Measurements from ENCODE around the gene JARID2. TPM values are rescaled to one million over a fixed set of nuclear protein-coding genes. Genes with fewer than 3 reads are reported as not detected.

JARID2 gene
- total and polyA plus RNA-seq, 2 of the 13 experiments (the other 11 are each of a cell fraction or from before 2014, with no cell fraction given): 7.5 to 10.3 TPM

DNA sequence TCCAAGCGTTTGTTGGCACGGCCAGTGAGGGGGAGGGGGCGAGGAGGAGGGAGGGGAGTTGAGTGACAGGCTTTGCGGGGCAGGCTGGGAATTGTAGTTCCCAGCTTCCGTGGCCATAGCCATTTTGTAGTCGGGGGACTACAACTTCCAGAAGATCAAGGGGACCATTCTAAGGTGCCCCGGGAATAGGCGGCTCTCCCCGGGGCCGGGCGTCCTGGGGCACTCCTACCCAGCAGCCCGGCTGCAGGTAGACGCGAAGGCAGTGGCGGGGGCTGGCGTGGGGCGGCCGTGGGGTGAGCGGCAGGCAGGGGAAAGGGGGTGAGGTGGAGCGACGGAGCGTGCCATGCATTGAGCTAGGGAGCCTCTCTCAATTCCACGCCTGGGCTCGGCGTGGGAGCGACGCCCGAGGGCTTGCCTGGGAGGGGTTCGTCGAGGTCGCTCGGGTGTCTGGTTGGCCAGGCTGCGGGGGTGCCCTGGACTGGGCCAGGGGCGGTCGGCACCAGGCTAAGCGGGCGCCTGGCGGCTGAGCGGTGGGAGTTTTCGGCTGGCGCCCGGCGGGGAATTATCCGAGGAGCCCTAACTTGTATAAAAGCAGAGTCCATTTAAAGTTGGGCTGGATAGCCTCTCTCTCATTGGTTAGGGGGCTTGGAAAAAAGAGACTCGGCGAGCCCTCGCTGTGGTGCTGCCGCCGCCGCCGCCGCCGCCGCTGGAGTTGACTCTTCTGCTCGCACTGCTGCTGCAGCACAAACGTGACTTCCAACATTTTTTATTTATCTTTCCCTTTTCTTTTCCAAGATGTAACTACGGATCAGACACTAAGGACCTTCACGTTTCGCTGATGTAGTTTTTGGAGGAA lies at the start of gene JARID2 (continued):
- TF ChIP-seq, protein P1, sequence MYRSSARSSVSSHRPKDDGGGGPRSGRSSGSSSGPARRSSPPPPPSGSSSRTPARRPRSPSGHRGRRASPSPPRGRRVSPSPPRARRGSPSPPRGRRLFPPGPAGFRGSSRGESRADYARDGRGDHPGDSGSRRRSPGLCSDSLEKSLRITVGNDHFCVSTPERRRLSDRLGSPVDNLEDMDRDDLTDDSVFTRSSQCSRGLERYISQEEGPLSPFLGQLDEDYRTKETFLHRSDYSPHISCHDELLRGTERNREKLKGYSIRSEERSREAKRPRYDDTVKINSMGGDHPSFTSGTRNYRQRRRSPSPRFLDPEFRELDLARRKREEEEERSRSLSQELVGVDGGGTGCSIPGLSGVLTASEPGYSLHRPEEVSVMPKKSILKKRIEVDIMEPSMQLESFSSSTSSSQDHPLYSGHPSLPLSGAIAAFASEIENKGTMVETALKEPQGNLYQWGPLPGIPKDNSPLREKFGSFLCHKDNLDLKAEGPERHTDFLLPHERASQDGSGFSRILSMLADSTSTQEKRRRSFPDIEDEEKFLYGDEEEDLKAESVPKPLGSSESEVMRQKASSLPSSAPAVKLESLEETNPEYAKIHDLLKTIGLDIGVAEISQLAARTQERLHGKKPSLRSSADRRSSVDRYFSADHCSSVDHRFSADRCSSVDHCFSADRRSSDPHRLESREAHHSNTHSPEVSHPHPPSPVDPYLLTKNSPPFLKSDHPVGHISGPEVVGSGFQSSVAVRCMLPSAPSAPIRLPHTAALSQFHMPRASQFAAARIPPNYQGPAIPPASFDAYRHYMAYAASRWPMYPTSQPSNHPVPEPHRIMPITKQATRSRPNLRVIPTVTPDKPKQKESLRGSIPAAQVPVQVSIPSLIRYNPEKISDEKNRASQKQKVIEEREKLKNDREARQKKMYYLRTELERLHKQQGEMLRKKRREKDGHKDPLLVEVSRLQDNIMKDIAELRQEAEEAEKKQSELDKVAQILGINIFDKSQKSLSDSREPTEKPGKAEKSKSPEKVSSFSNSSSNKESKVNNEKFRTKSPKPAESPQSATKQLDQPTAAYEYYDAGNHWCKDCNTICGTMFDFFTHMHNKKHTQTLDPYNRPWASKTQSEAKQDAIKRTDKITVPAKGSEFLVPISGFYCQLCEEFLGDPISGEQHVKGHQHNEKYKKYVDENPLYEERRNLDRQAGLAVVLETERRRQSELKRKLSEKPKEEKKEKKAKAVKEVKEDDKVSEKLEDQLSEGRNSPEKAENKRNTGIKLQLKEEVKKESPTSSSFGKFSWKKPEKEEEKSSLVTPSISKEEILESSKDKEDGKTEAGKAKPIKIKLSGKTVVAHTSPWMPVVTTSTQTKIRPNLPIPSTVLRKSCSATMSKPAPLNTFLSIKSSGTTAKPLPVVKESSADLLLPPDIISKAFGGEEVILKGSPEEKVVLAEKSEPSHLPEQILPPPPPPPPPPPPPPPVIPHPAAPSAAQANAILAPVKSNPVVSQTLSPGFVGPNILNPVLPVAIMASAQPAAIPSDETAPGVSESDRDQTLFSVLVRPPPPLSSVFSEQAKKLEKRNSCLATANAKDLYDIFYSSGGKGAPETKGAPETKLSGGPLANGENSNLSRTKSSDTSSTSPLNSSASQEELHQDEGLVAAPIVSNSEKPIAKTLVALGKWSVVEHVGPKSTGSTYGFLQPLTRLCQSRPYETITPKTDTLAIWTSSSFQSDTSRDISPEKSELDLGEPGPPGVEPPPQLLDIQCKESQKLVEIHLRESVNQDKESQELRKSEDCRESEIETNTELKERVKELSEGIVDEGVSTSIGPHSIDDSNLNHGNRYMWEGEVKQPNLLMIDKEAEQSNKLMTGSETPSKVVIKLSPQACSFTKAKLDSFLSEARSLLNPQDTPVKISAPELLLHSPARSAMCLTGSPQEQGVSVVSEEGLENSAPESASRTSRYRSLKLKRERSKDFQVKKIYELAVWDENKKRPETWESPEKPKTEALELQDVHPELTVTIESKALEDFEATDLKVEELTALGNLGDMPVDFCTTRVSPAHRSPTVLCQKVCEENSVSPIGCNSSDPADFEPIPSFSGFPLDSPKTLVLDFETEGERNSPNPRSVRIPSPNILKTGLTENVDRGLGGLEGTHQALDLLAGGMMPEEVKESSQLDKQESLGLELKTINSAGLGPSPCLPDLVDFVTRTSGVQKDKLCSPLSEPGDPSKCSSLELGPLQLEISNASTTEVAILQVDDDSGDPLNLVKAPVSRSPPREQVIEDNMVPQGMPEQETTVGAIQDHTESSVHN (CRISPR knock-in tag; IDR thresholded peaks at IDR 0.05): peak; percentile 65; the same call in 1 of the 2 replicates
- TF ChIP-seq ZSCAN21 (CRISPR knock-in tag; IDR thresholded peaks at IDR 0.05; ENCODE audit: borderline replicate concordance) (peak; percentile 51; the same call in 1 of the 2 replicates), DNMT3B (CRISPR knock-in tag; conservative IDR thresholded peaks at IDR 0.05) (peak; percentile 87; the same call in 1 of the 2 replicates), EED (CRISPR knock-in tag; IDR thresholded peaks at IDR 0.05) (0 out of 2 replicates have a peak, but pooled peaks have one; percentile 60), SAP130 (CRISPR knock-in tag; IDR thresholded peaks at IDR 0.05; ENCODE audit: low read depth) (peak; percentile 81), BRD4 (CRISPR knock-in tag; IDR thresholded peaks at IDR 0.05) (peak; percentile 21; the same call in 1 of the 2 replicates), TBL1XR1 (IDR thresholded peaks at IDR 0.05; ENCODE audit: borderline replicate concordance, low read length, partially characterized antibody) (no peak), STAG1 (CRISPR knock-in tag; IDR thresholded peaks at IDR 0.05) (no peak; the same call in 1 of the 2 replicates), ZNF333 (CRISPR knock-in tag; IDR thresholded peaks at IDR 0.05; ENCODE audit: borderline replicate concordance) (no peak)
- TF ChIP-seq, protein P2, sequence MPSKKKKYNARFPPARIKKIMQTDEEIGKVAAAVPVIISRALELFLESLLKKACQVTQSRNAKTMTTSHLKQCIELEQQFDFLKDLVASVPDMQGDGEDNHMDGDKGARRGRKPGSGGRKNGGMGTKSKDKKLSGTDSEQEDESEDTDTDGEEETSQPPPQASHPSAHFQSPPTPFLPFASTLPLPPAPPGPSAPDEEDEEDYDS (CRISPR knock-in tag; IDR thresholded peaks at IDR 0.05): peak; percentile 90
- TF ChIP-seq, protein P3, sequence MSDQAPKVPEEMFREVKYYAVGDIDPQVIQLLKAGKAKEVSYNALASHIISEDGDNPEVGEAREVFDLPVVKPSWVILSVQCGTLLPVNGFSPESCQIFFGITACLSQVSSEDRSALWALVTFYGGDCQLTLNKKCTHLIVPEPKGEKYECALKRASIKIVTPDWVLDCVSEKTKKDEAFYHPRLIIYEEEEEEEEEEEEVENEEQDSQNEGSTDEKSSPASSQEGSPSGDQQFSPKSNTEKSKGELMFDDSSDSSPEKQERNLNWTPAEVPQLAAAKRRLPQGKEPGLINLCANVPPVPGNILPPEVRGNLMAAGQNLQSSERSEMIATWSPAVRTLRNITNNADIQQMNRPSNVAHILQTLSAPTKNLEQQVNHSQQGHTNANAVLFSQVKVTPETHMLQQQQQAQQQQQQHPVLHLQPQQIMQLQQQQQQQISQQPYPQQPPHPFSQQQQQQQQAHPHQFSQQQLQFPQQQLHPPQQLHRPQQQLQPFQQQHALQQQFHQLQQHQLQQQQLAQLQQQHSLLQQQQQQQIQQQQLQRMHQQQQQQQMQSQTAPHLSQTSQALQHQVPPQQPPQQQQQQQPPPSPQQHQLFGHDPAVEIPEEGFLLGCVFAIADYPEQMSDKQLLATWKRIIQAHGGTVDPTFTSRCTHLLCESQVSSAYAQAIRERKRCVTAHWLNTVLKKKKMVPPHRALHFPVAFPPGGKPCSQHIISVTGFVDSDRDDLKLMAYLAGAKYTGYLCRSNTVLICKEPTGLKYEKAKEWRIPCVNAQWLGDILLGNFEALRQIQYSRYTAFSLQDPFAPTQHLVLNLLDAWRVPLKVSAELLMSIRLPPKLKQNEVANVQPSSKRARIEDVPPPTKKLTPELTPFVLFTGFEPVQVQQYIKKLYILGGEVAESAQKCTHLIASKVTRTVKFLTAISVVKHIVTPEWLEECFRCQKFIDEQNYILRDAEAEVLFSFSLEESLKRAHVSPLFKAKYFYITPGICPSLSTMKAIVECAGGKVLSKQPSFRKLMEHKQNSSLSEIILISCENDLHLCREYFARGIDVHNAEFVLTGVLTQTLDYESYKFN (CRISPR knock-in tag; conservative IDR thresholded peaks at IDR 0.05): peak; percentile 60; the same call in 1 of the 2 replicates
- TF ChIP-seq, protein P4, sequence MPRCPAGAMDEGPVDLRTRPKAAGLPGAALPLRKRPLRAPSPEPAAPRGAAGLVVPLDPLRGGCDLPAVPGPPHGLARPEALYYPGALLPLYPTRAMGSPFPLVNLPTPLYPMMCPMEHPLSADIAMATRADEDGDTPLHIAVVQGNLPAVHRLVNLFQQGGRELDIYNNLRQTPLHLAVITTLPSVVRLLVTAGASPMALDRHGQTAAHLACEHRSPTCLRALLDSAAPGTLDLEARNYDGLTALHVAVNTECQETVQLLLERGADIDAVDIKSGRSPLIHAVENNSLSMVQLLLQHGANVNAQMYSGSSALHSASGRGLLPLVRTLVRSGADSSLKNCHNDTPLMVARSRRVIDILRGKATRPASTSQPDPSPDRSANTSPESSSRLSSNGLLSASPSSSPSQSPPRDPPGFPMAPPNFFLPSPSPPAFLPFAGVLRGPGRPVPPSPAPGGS (CRISPR knock-in tag; IDR thresholded peaks at IDR 0.05): peak; percentile 47; the same call in 1 of the 2 replicates
- TF ChIP-seq, protein P5, sequence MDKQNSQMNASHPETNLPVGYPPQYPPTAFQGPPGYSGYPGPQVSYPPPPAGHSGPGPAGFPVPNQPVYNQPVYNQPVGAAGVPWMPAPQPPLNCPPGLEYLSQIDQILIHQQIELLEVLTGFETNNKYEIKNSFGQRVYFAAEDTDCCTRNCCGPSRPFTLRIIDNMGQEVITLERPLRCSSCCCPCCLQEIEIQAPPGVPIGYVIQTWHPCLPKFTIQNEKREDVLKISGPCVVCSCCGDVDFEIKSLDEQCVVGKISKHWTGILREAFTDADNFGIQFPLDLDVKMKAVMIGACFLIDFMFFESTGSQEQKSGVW (CRISPR knock-in tag; IDR thresholded peaks at IDR 0.05; ENCODE audit: borderline replicate concordance): no peak

Data from HepG2 (cell line).